ENCODE data around the gene FLT3LG.

The FLT3LG gene

GRCh38 chr19:49487277-49488045 is 13.4 kb downstream of the FLT3LG start, which contains the start of gene RPL13A:
RPL13A (plus strand) TSS chr19:49487608; CDS start chr19:49487630, 22 bp downstream.
- peak; percentile 91 to 100 (median 99) for DNase-seq

DNA sequence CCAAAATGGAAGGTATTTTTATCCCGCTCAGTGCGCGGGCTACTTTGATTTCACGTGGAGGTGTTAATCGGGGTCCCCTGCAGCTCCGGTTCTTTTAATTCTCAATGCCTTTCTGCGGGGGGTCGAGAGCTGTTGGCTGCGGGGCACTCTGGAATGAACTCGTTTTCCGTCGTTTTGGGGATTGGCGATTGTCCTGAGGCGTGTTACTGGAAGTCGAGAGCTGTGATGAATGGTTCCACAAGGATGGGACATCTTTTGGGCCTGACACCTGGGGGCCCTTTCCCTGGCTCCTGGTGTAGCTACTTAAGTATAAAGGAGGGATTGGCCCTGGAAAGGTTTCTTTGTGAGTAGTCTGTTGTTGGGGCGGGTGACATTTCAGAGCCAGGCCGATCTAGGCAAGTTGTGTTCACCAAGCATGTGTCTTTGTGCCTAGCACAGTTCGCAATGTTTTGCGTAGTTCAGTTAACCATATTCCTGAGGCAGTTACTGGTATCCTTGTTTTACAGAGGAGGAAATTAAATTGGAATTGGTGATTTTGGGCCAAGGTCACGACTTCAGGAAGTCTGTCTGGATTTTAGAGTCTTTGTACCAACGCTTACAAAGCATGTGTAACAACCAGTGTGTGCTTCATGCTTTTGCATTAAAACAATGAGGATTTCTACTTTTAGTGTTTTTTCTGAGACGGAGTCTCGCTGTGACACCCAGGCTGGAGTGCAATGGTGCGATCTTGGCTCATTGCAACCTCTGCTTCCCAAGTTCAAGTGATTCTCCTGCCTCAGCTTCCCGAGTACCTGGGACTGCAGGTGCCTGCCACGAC is 14.2 kb downstream of the FLT3LG start:
- DNase-seq = no peak

DNA sequence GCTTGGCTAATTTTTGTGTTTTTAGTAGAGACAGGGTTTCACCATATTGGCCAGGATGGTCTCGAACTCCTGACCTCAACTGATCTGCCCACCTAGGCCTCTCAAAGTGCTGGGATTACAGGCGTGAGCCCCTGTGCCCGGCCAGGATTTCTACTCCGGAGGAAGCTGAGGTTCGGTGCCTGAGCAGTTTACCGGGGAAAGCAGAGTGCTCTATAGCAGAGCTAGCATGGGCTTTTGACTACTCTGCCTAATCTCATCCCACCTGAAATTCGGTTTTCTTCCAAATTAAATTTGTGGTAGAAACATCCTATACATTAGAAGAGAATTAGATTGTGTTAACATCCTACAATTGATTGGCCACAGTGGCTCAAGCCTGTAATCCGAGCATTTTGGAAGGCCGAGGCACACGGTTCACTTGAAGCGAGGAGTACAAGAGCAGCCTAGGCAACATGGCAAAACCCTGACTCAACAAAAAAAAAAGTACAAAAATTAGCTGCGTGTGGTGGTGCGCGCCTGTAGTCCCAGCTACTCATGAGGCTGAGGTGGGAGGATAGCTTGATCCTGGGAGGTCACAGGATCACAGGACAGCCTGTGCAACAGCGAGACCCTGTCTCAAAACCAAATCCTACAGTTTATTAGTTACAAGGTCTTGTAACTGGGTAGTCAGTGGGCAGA is 15.0 kb downstream of the FLT3LG start:
- DNase-seq = no peak

DNA sequence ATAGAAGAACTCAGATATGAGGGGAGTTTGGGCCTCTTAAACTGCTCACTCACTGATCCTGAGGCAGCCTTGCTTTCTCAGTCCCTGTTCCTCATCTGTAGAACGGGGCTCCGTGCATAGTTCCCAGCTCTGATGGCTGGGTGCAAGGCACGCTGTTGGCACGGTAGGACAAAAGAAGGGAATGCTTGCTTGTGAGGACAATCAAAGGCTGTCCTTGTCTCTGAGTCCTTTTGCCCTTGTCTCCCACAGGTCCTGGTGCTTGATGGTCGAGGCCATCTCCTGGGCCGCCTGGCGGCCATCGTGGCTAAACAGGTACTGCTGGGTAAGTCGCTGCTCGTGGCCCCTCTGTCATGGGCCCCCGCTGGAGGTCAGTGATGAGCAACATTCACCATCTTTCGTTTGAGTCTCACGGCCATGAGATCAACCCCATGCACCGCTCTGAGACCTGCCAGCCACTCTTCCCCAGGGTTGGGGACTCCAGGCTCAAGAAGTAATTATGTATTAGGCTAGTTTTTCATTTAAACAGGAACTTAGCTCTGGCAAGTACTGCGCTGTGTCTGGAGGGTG is 15.7 kb downstream of the FLT3LG start:
- no peak for DNase-seq

- no peak for DNase-seq
Measured at GRCh38 chr19:49490287-49491029, 16.4 kb downstream of the FLT3LG start.

DNA sequence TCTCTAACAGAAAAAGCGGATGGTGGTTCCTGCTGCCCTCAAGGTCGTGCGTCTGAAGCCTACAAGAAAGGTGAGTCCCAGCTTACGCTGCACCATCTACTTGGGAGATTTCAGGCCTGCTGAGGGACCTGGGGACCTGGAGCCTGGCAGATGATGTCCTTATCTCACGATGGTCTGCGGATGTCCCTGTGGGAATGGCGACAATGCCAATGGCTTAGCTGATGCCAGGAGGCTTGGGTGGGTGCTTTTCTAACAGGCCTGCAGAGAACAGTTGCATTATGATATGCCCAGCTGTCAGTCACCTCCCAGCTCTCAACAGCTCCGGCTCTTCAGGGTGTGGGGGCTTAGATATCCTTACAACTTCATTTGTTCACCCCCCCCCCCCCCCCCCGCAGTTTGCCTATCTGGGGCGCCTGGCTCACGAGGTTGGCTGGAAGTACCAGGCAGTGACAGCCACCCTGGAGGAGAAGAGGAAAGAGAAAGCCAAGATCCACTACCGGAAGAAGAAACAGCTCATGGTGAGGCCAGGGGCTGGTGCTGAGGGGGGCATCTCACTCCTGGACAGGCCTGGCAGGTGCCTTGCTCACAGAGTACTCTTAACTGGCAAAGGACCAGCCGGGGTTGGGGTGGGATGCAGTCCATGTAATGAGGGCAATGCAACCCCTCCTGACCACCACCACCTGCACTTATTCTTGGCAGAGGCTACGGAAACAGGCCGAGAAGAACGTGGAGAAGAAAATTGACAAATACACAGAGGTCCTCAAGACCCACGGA is 17.2 kb downstream of the FLT3LG start:
- DNase-seq = no peak

DNA sequence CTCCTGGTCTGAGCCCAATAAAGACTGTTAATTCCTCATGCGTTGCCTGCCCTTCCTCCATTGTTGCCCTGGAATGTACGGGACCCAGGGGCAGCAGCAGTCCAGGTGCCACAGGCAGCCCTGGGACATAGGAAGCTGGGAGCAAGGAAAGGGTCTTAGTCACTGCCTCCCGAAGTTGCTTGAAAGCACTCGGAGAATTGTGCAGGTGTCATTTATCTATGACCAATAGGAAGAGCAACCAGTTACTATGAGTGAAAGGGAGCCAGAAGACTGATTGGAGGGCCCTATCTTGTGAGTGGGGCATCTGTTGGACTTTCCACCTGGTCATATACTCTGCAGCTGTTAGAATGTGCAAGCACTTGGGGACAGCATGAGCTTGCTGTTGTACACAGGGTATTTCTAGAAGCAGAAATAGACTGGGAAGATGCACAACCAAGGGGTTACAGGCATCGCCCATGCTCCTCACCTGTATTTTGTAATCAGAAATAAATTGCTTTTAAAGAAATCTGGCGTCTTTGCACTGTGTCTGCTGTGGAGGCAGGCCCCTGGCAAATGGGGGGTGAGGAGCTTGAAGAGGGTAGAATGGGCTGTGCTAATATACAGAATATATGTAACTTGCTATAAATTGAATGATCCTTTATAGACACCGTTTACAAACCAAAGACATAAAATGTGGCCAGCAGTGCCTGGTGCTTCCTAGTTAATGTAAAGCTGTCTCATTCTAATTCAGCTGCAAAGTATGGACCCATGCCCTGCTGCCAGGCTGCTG is 18.0 kb downstream of the FLT3LG start:
- no peak for DNase-seq

DNA sequence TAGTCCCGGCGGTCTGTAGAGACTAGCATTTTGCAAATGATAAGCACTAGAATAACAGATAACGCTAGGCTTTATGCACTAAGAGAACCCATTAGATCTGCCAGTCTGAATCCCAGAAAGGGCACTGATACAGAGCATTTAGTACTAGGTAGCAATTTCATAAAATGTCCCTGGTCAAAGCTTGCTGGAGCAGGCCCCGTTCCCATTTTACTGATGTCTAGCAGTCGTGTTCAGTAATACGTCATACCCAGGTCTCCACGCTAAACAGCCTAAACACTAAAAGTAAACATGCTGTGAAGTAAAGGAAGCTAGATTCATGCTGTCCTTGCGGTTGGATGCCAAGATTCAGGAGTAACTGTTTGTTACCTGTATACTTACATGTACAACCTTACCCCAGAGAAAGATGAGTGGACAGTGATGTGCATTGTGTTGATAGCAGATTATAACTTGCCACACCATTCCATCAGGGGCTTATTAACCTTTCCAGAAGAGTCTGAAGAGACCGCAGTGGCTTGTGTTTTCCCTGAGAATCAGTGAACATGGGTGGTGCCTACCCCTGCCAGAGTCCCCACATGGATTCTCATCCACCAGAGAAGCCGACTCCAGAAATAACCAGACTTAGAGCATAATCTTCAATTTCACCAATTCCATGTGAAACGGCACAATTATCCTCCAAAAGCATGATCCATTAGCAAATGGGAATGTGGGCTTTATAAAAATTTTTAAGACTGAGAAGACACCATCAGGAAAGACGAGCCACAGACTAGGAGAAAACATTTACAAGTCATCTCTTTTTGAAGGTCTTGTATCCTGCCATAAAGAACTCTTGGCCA is 18.8 kb downstream of the FLT3LG start:
- no peak for DNase-seq

DNA sequence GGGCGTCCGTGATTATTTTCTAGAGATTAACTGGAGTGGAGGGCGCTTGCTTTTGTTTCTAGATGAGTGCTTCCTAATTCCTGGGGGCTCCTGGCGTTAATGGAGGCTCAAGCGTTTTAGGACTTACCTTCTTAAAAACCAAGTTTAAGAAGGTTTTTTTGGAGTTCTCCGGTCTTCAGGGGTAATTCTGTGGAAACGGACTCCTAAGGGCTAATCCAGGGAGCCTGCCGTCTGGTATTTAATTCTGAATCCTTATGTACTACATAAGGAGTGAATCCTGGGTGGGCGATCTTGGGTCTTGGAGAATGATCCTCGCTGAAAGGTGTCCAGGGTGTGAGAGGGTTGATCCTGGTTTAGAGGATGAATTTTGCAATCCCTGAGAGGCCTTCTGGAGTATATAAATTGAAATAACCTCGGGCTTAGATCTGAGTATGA is 22.6 kb downstream of the FLT3LG start:
- DNase-seq = no peak

DNA sequence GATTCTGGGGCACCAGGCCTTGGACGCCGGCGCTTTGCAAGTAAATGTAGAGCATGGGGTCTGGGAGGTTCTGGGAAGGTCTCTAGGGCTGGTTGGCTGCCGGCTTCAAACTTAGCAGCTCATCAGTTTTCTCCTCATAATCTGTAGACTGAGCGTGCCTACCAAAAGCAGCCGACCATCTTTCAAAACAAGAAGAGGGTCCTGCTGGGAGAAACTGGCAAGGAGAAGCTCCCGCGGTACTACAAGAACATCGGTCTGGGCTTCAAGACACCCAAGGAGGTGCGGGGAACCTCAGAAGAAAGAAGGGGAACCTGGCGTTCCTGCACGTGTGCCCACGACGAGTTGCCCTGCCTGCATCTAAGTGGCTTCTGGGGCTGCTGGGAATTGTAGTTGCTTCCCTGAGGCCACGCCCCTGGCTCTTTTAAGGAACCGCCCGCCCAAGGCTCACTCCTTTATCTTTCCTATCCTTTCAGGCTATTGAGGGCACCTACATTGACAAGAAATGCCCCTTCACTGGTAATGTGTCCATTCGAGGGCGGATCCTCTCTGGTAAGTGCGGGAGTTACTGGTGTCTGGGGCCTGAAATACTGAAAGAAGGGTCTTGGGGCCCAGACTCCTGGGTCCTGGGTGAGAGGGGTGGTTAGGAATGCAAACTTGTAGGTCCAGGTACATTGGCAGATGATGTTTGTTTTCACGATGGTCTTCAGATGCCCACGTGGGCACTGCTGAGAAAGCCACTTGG is 23.2 kb downstream of the FLT3LG start:
- DNase-seq = peak in 23 of 58 donors; percentile 3 to 48 (median 12)

DNA sequence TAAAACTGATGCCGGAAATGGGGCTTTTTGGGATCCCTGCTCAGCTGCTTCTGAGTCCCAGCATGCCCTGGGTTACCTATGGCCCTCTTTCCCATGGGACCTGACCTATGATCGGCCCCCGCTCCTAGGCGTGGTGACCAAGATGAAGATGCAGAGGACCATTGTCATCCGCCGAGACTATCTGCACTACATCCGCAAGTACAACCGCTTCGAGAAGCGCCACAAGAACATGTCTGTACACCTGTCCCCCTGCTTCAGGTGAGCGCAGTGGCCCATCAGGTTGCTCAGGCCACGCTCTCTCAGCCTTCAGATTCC is 23.7 kb downstream of the FLT3LG start:
- no peak for DNase-seq

GRCh38 chr19:49498475-49498874 is 24.5 kb downstream of the FLT3LG start:
- no peak for DNase-seq

GRCh38 chr19:49499030-49499670 is 25.1 kb downstream of the FLT3LG start:
- DNase-seq = no peak

GRCh38 chr19:49502866-49503581 is 29.0 kb downstream of the FLT3LG start:
- DNase-seq = peak in 4 of 58 donors; percentile 1 to 21 (median 10)

DNA sequence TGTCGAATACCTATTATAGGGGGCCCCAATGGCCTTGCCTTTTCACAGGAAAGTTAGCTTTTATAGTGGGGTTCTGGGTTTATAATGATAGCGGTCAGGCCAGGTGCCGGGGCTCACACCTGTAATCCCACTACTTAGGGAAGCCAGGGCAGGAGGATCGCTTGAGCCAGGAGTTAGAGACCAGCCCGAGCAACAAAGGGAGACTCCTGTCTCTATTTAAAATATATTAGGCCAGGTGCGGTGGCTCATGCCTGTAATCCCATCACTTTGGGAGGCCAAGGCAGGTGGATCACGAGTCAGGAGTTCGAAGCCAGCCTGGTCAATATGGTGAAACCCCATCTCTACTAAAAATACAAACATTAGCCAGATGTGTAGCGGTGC is 29.6 kb downstream of the FLT3LG start:
- DNase-seq = no peak

- peak in 12 of 58 donors; percentile 1 to 38 (median 8) for DNase-seq
Measured at GRCh38 chr19:49506575-49507105, 32.6 kb downstream of the FLT3LG start.

All from anterior cingulate cortex (tissue), 58 donors.